K562 (cell line): Measurements from ENCODE around the gene SIRT3. TPM values are rescaled to one million over a fixed set of nuclear protein-coding genes. Genes with fewer than 3 reads are reported as not detected.

ENCODE experiments used
- CHD1 ChIP-seq: fragments of 200-600 bp; sonication (generic); IDR thresholded peaks from one replicate; pipeline ENCODE4 v1.6.1; 2012; ENCODE audit warnings: mild to moderate bottlenecking, moderate library complexity, low read length, inconsistent platforms
- NR1H2 ChIP-seq: sonication (generic); formaldehyde crosslinking; IDR thresholded peaks from 2 replicates; pipeline ENCODE4 v1.4.0; 2020; ENCODE audit warnings: mild to moderate bottlenecking, missing genetic modification reagents
- PML ChIP-seq: IDR thresholded peaks from 2 replicates; pipeline ENCODE4 v1.6.1; 2012; ENCODE audit warnings: low read length, inconsistent platforms
- SIN3A ChIP-seq, 2 experiments: fragments of 150-350 bp in 1 of 2; IDR thresholded peaks; 2 replicates each; pipeline ENCODE4 v1.6.1; 2011 to 2016; ENCODE audit warnings: borderline replicate concordance in 2 of 2, low read depth in 2 of 2, low read length in 2 of 2, mild to moderate bottlenecking in 2 of 2, moderate library complexity in 2 of 2; ENCODE audit not compliant: control insufficient read depth in 1 of 2
- ZBTB7A ChIP-seq: IDR thresholded peaks from 2 replicates; pipeline ENCODE4 v1.6.1; 2011; ENCODE audit warnings: low read depth, mild to moderate bottlenecking, low read length, moderate library complexity, borderline replicate concordance; ENCODE audit not compliant: control insufficient read depth
- polyA plus RNA-seq, 8 experiments: library from polyadenylated mRNA; depleted of rRNA in 4 of 8; stranded (reverse) in 5 of 8; unstranded in 3 of 8; fragments of >200 nt; fragmentation: Nextera tagmentation in 2 of 8; fragmentation: Illumina TruSeq in 1 of 8; extraction: Ambion mirVana in 2 of 8; extraction: Trizol in 1 of 8; gene quantifications; 2 replicates each; pipeline versions ENCODE4 v1.2.1 to v1.2.3, GENCODE V29; 2011 to 2014; ENCODE audit warnings: inconsistent platforms in 1 of 8, missing spikeins in 1 of 8
- total RNA-seq, 7 experiments: library from RNA; depleted of rRNA in 6 of 7; stranded (reverse); fragments of >200 nt in 6 of 7; fragmentation: Illumina TruSeq in 2 of 7; extraction: Trizol in 2 of 7; gene quantifications; 2 replicates each; pipeline versions ENCODE4 v1.2.1 to v1.2.3, GENCODE V29; 2011 to 2021; ENCODE audit warnings: low replicate concordance in 1 of 7
- TF ChIP-seq, protein P1 (sequence below): fragments of 450-650 bp; IDR thresholded peaks from 2 replicates; pipeline ENCODE4 v1.6.1; 2017; ENCODE audit warnings: mild to moderate bottlenecking, moderate library complexity
- TF ChIP-seq, protein P2 (sequence below), 2 experiments: fragments of 450-650 bp; formaldehyde crosslinking in 1 of 2; IDR thresholded peaks; 2 replicates each; pipeline versions ENCODE4 v1.4.0 to v1.6.1; 2014 to 2020; ENCODE audit warnings: mild to moderate bottlenecking in 2 of 2, borderline replicate concordance in 1 of 2, low read depth in 1 of 2

SIRT3 gene
- total and polyA plus RNA-seq, 9 of the 15 experiments (the other 6 are each of a cell fraction or from before 2014, with no cell fraction given) = 1.9 to 27.5 (median 14.5) TPM

DNA sequence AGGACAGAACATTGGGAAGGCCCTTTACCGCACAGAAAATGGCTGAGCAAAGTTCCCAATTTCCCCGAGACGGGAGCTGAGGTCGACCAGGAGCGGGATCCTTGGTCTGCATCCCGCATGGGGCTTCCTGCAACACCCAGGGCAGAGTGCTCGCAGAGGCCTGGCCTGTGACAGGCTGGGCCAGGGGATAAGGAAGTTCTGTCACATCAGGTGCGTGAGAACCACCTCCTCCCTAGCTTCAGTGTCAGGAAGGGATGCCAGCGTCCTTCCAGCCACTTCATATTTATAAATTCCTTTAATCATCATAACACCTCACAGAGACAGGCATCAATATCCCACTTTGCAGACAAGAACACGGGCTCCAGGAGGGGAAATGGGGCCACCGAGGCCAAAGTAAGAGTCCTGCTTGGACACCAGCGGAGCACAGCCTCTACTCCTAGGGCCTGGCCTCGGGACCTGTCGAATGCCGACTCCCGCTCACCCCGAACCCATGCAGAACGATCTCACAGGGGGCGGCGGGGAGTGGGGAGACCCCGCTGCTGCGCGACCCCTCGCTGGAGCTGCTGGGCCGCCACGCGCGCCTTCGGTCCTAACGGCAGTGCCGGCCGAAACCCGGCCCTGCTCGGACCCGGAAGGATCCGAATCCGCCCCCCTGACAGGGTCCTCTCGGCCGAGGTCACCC lies 29.5 kb downstream of the SIRT3 start (continued):
- TF ChIP-seq NR1H2 (CRISPR knock-in tag) (peak; percentile 76; the same call in 1 of the 2 replicates), ZBTB7A (peak; percentile 29; the same call in 1 of the 2 replicates), SIN3A (IDR thresholded peaks at IDR 0.05; ENCODE audit: borderline replicate concordance in 2 of 2, control insufficient read depth in 1 of 2, low read depth in 2 of 2, low read length in 2 of 2) (peak in 1 of 2 experiments; percentile 15; a peak in 1 of 4 replicates), CHD1 (peak; percentile 83), PML (peak; percentile 22; the same call in 1 of the 2 replicates)
- TF ChIP-seq, protein P1, sequence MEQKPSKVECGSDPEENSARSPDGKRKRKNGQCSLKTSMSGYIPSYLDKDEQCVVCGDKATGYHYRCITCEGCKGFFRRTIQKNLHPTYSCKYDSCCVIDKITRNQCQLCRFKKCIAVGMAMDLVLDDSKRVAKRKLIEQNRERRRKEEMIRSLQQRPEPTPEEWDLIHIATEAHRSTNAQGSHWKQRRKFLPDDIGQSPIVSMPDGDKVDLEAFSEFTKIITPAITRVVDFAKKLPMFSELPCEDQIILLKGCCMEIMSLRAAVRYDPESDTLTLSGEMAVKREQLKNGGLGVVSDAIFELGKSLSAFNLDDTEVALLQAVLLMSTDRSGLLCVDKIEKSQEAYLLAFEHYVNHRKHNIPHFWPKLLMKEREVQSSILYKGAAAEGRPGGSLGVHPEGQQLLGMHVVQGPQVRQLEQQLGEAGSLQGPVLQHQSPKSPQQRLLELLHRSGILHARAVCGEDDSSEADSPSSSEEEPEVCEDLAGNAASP = no peak
- TF ChIP-seq, protein P2, sequence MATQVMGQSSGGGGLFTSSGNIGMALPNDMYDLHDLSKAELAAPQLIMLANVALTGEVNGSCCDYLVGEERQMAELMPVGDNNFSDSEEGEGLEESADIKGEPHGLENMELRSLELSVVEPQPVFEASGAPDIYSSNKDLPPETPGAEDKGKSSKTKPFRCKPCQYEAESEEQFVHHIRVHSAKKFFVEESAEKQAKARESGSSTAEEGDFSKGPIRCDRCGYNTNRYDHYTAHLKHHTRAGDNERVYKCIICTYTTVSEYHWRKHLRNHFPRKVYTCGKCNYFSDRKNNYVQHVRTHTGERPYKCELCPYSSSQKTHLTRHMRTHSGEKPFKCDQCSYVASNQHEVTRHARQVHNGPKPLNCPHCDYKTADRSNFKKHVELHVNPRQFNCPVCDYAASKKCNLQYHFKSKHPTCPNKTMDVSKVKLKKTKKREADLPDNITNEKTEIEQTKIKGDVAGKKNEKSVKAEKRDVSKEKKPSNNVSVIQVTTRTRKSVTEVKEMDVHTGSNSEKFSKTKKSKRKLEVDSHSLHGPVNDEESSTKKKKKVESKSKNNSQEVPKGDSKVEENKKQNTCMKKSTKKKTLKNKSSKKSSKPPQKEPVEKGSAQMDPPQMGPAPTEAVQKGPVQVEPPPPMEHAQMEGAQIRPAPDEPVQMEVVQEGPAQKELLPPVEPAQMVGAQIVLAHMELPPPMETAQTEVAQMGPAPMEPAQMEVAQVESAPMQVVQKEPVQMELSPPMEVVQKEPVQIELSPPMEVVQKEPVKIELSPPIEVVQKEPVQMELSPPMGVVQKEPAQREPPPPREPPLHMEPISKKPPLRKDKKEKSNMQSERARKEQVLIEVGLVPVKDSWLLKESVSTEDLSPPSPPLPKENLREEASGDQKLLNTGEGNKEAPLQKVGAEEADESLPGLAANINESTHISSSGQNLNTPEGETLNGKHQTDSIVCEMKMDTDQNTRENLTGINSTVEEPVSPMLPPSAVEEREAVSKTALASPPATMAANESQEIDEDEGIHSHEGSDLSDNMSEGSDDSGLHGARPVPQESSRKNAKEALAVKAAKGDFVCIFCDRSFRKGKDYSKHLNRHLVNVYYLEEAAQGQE (IDR thresholded peaks at IDR 0.05; ENCODE audit: borderline replicate concordance) = no peak
- TF ChIP-seq, protein P2 (CRISPR knock-in tag; IDR thresholded peaks at IDR 0.05; ENCODE audit: low read depth) = peak; percentile 42; the same call in 1 of the 2 replicates
